Measurements from ENCODE around the gene LRRC19.

DNA sequence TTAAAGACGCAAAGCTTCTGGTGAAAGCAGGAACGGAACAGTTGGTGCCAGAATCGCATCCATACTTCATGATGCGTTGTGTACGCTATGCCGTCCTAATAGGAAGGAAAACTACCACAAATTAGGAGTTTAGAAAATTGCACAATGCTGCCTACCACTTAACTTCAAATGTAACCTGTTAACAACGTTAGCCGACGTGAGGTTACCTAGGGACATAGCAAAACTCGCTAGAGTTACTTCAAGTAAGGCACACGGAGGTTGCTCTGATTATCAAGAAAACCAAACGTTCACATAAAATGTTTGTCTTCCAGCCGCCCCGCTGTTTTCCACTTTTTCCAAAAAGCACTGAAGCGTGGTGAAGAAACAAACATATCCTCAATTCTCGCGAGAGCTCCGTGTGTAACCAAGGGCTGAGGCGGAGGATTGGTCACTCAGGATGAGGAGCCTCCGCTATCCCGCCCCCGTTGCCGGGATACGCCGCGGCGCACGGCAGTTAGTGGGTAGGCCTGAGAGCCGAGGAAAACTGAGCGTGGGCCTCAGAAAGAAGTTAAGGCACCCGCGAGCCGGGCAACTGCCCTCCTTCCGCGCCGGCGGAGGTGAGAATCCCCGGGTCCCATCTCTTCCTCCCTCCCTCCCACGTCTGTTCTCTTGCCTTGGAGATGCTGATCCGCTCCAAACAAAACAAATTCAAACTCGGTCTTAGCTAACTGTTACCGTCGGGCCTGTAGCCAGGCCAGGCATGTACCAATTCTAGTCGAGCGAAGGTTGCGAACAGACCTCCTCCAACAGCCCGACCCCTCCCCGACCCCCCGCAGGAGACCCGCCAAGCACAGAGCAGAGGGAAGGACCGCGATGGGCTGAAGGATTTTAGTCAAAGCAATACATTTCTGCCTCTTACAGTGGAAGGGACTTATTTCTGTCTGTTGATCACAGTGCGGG is 49.3 kb downstream of the LRRC19 start, which contains the start of gene IFT74:
- no peak for TF ChIP-seq CTCF (IDR thresholded peaks at IDR 0.05)
- TF ChIP-seq EZH2 (IDR thresholded peaks at IDR 0.05; ENCODE audit: borderline replicate concordance, insufficient read depth, low read depth, low read length, poor library complexity, severe bottlenecking): no peak
